GM12878 (cell line): ENCODE measurements around the gene GPC6. TPM values are rescaled to one million over a fixed set of nuclear protein-coding genes. Genes with fewer than 3 reads are reported as not detected.

Source experiments
- ATAC-seq: fragments of 200-7000 bp; cut with Tn5 transposase; 3 replicates; pipeline ENCODE4 v1.9.1; 2020; ENCODE audit warnings: mild to moderate bottlenecking, moderate library complexity
- BruUV-seq: library from RNA; stranded (reverse); fragments of 400-500 nt; replicated peaks from 2 replicates; lab custom pipeline; 2021; lab: Mats Ljungman, UMichigan
- CTCF ChIA-PET: fragments of 300-600 bp; sonication (Branson Sonifier 250); formaldehyde crosslinking; extraction: SDS; loops from one replicate; lab custom pipeline; 2021; ENCODE audit warnings: inconsistent platforms; lab: Yijun Ruan, JAX
- POLR2A ChIA-PET: fragments of 350-600 bp; formaldehyde crosslinking; extraction: SDS; loops from one replicate; lab custom pipeline; 2021; ENCODE audit warnings: inconsistent platforms; lab: Charles Lee
- RAD21 ChIA-PET: fragments of 300-600 bp; sonication (Branson Sonifier 250); formaldehyde crosslinking; loops from one replicate; lab custom pipeline; 2023; ENCODE audit warnings: antibody characterized with exemption; ENCODE audit not compliant: unreplicated experiment; lab: Charles Lee
- SMC1A ChIA-PET: fragments of 300-600 bp; sonication (Branson Sonifier 250); formaldehyde crosslinking; loops from one replicate; lab custom pipeline; 2023; ENCODE audit not compliant: unreplicated experiment, uncharacterized antibody; lab: Charles Lee
- DNase-seq: peaks from one replicate; pipeline ENCODE4 v3.0.0-alpha.2; 2011; ENCODE audit warnings: low read depth, low spot score
- FAIRE-seq: peaks from 3 replicates; lab custom pipeline; 2011; peaks lifted over from hg19 to GRCh38; lab: Jason Lieb, UNC
- H2AFZ ChIP-seq: 2 replicates; pipeline ENCODE4 v1.6.0; 2011; ENCODE audit warnings: low read depth, low read length, control low read depth; ENCODE audit not compliant: control insufficient read depth
- H3K27ac ChIP-seq: 2 replicates; pipeline ENCODE4 v1.5.1; 2011; ENCODE audit warnings: control low read depth; ENCODE audit not compliant: control insufficient read depth, insufficient read depth
- H3K27me3 ChIP-seq, 2 experiments: replicated peaks in 1 of 2; 2 replicates each; pipeline versions ENCODE4 v1.6.0 to v1.6.1; 2011; ENCODE audit warnings: low read length in 1 of 2; ENCODE audit not compliant: control insufficient read depth in 2 of 2, insufficient read depth in 2 of 2
- H3K36me3 ChIP-seq, 2 experiments: 2 replicates each; pipeline ENCODE4 v1.5.1; 2011; ENCODE audit warnings: low read length in 1 of 2; ENCODE audit not compliant: control insufficient read depth in 2 of 2, insufficient read depth in 2 of 2
- H3K4me1 ChIP-seq: 2 replicates; pipeline ENCODE4 v1.6.1; 2011; ENCODE audit warnings: mild to moderate bottlenecking, low read length, moderate library complexity, mixed read lengths; ENCODE audit not compliant: control insufficient read depth, insufficient read depth
- H3K4me2 ChIP-seq: 2 replicates; pipeline ENCODE4 v1.6.0; 2011; ENCODE audit warnings: control low read depth; ENCODE audit not compliant: control insufficient read depth, insufficient read depth
- H3K4me3 ChIP-seq: fragments of 200-600 bp; sonication (generic); 2 replicates; pipeline ENCODE4 v1.5.1; 2016
- H3K79me2 ChIP-seq: 2 replicates; pipeline ENCODE4 v1.6.0; 2011; ENCODE audit warnings: low read length; ENCODE audit not compliant: control insufficient read depth, insufficient read depth
- H3K9ac ChIP-seq: 2 replicates; pipeline ENCODE4 v1.8.0; 2011; ENCODE audit warnings: low read length, control low read depth, mixed read lengths; ENCODE audit not compliant: control insufficient read depth, insufficient read depth
- H3K9me3 ChIP-seq: replicated peaks from 3 replicates; pipeline ENCODE4 v1.5.1; 2011; ENCODE audit warnings: mild to moderate bottlenecking, low read length; ENCODE audit not compliant: control insufficient read depth, insufficient read depth
- H4K20me1 ChIP-seq: 2 replicates; pipeline ENCODE4 v1.6.0; 2011; ENCODE audit not compliant: control insufficient read depth, insufficient read depth
- ATF3 ChIP-seq: IDR thresholded peaks from 2 replicates; pipeline ENCODE4 v1.6.1; 2011; ENCODE audit warnings: low read depth, mild to moderate bottlenecking, low read length, moderate library complexity, borderline replicate concordance; ENCODE audit errors: extremely low read depth
- ATF7 ChIP-seq: fragments of 450-650 bp; IDR thresholded peaks from 2 replicates; pipeline ENCODE4 v1.6.1; 2016; ENCODE audit warnings: low read depth, mild to moderate bottlenecking
- CHD4 ChIP-seq: fragments of 200-600 bp; sonication (generic); IDR thresholded peaks from 2 replicates; pipeline ENCODE4 v1.6.1; 2016; ENCODE audit warnings: mild to moderate bottlenecking
- CREM ChIP-seq: IDR thresholded peaks from 2 replicates; pipeline ENCODE4 v1.6.1; 2014; ENCODE audit warnings: antibody characterized with exemption, low read depth
- EGR1 ChIP-seq, 2 experiments: IDR thresholded peaks; 1 replicate in 1 of 2; 2 replicates in 1 of 2; pipeline ENCODE4 v1.6.1; 2011 to 2012; ENCODE audit warnings: low read depth in 2 of 2, low read length in 2 of 2, borderline replicate concordance in 1 of 2, mild to moderate bottlenecking in 1 of 2, moderate library complexity in 1 of 2
- FOS ChIP-seq: IDR thresholded peaks from 3 replicates; pipeline ENCODE4 v1.6.1; 2011; ENCODE audit warnings: borderline replicate concordance; ENCODE audit not compliant: insufficient read length; ENCODE audit errors: extremely low read depth
- JUND ChIP-seq: IDR thresholded peaks from 2 replicates; pipeline ENCODE4 v1.6.1; 2012; ENCODE audit warnings: low read depth, mild to moderate bottlenecking, low read length, improper control_type of control experiment, moderate library complexity
- KDM1A ChIP-seq: fragments of 200-600 bp; sonication (generic); IDR thresholded peaks from 2 replicates; pipeline ENCODE4 v1.6.1; 2016; ENCODE audit warnings: borderline replicate concordance
- MEF2B ChIP-seq: fragments of 450-650 bp; IDR thresholded peaks from 2 replicates; pipeline ENCODE4 v1.6.1; 2018; ENCODE audit warnings: mild to moderate bottlenecking, moderate library complexity; ENCODE audit not compliant: partially characterized antibody, poor library complexity, severe bottlenecking
- NFYA ChIP-seq: IDR thresholded peaks from 2 replicates; pipeline ENCODE4 v1.6.1; 2011; ENCODE audit warnings: low read depth, mild to moderate bottlenecking, low read length, improper control_type of control experiment, borderline replicate concordance
- NR2F1 ChIP-seq: fragments of 450-650 bp; conservative IDR thresholded peaks from 2 replicates; pipeline ENCODE4 v1.6.1; 2017; ENCODE audit warnings: mild to moderate bottlenecking
- NRF1 ChIP-seq: conservative IDR thresholded peaks from 2 replicates; pipeline ENCODE4 v1.6.1; 2011; ENCODE audit warnings: mild to moderate bottlenecking, low read depth, low read length, improper control_type of control experiment
- PAX5 ChIP-seq: IDR thresholded peaks from 2 replicates; pipeline ENCODE4 v1.6.1; 2011; ENCODE audit warnings: low read depth, low read length, borderline replicate concordance
- PAX8 ChIP-seq: fragments of 450-650 bp; IDR thresholded peaks from 2 replicates; pipeline ENCODE4 v1.6.1; 2017; ENCODE audit warnings: mild to moderate bottlenecking, moderate library complexity
- RUNX3 ChIP-seq: IDR thresholded peaks from 2 replicates; pipeline ENCODE4 v1.6.1; 2012; ENCODE audit warnings: low read length, inconsistent platforms
- SMC3 ChIP-seq: IDR thresholded peaks from 2 replicates; pipeline ENCODE4 v1.6.1; 2011; ENCODE audit warnings: low read length, improper control_type of control experiment, borderline replicate concordance
- SREBF1 ChIP-seq: IDR thresholded peaks from 2 replicates; pipeline ENCODE4 v1.6.1; 2012; ENCODE audit warnings: mild to moderate bottlenecking, low read length
- ZNF622 ChIP-seq: fragments of 450-650 bp; IDR thresholded peaks from 2 replicates; pipeline ENCODE4 v1.6.1; 2017; ENCODE audit warnings: mild to moderate bottlenecking, inconsistent platforms
- WGBS: methylation state at CpG from one replicate; pipeline ENCODE4 v1.1.6; 2016; ENCODE audit warnings: low lambda C conversion rate; ENCODE audit not compliant: insufficient replicate concordance, insufficient coverage; ENCODE audit errors: missing lambda C conversion rate; 5-methylcytosine and 5-hydroxymethylcytosine counted together
- in situ Hi-C: fragments of 300-500 bp; cut with MboI; formaldehyde crosslinking; loops from 9 replicates; pipeline ENCODE4 v1.14.3; 2018; ENCODE audit warnings: mixed read lengths
- intact Hi-C: fragments of 100-400 bp; cut with micrococcal nuclease; formaldehyde crosslinking; loops from one replicate; pipeline ENCODE4 v1.14.2; 2022; ENCODE audit not compliant: unreplicated experiment
- polyA plus RNA-seq, 11 experiments: library from polyadenylated mRNA; depleted of rRNA in 4 of 11; unstranded in 6 of 11; stranded (reverse) in 5 of 11; fragments of >200 nt; fragmentation: Nextera tagmentation in 4 of 11; fragmentation: Illumina TruSeq in 1 of 11; extraction: Ambion mirVana in 4 of 11; extraction: Trizol in 1 of 11; gene quantifications; 1 replicate in 1 of 11; 2 replicates in 10 of 11; pipeline versions ENCODE4 v1.2.1 to v1.2.3, GENCODE V29; 2011 to 2016; ENCODE audit warnings: inconsistent platforms in 2 of 11, missing spikeins in 2 of 11, low read depth in 1 of 11
- total RNA-seq, 4 experiments: library from RNA; depleted of rRNA in 3 of 4; stranded (reverse); fragments of >200 nt in 3 of 4; fragmentation: Illumina TruSeq in 1 of 4; extraction: Trizol in 1 of 4; gene quantifications; 2 replicates each; pipeline versions ENCODE4 v1.2.1 to v1.2.3, GENCODE V29; 2013 to 2021
- TF ChIP-seq, protein P1 (sequence below): fragments of 450-650 bp; IDR thresholded peaks from 2 replicates; pipeline ENCODE4 v1.6.1; 2018; ENCODE audit warnings: mild to moderate bottlenecking, low read depth, moderate library complexity; ENCODE audit not compliant: partially characterized antibody
- TF ChIP-seq, protein P2 (sequence below): fragments of 450-650 bp; IDR thresholded peaks from 2 replicates; pipeline ENCODE4 v1.6.1; 2017; ENCODE audit warnings: mild to moderate bottlenecking

The GPC6 gene
- total and polyA plus RNA-seq, 10 of the 15 experiments (the other 5 are each of a cell fraction or from before 2014, with no cell fraction given) = 0.03 to 0.04 (median 0.03) TPM; not detected in 7

DNA sequence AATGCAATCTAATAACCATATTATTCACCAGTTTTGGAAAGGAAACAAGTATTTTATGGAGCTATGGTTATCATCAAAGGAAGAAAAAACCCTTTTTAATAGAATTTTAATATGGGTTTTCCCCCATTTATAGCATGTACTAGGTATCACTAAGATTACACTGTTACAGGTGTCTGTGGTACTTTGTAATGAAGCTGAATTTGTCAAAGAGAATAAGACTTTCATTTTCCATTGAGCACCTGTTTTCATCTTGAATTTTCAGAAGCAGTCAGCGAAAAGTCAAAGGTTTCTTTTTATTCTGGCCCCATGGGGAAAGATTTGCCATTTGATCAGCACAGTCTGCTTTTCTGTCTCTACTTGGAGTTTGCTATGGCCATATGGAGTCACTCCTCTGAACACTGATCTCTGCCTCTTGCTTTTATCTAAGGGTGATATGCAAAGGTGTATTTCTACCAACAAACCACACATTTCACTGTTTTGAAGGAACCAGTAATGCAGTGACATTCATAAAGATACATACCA is 662.9 kb downstream of the GPC6 start (continued):
- TF ChIP-seq SMC3 (no peak), NR2F1 (no peak), FOS (no peak), ZNF622 (no peak), RUNX3 (no peak), CHD4 (no peak), NRF1 (no peak), MEF2B (no peak)

- POLR2A ChIA-PET = no interaction called here
- RAD21 ChIA-PET = no interaction called here
- CTCF ChIA-PET = no interaction called here
Measured at GRCh38 chr13:93899981-93900380, 673.4 kb downstream of the GPC6 start.

More at GRCh38 chr13:93899981-93900380, 673.4 kb downstream of the GPC6 start:
- SMC1A ChIA-PET = no interaction called here
- Histone ChIP-seq H3K4me1 (no peaks in the 10 kb centered on the region), H3K27me3 (no peaks in the 10 kb centered on the region), H3K9me3 (no peaks in the 10 kb centered on the region), H2AFZ (no peak overlapping the region), H3K79me2 (no peaks in the 10 kb centered on the region), H3K4me2 (no peak overlapping the region), H3K27ac (no peak overlapping the region), H3K36me3 (no peaks in the 10 kb centered on the region), H3K9ac (no peak overlapping the region), H4K20me1 (no peaks in the 10 kb centered on the region), H3K4me3 (no peak overlapping the region)
- TF ChIP-seq EGR1 (IDR thresholded peaks at IDR 0.05; ENCODE audit: borderline replicate concordance in 1 of 2, low read depth in 2 of 2, low read length in 2 of 2) = no peak
- TF ChIP-seq, protein P1, sequence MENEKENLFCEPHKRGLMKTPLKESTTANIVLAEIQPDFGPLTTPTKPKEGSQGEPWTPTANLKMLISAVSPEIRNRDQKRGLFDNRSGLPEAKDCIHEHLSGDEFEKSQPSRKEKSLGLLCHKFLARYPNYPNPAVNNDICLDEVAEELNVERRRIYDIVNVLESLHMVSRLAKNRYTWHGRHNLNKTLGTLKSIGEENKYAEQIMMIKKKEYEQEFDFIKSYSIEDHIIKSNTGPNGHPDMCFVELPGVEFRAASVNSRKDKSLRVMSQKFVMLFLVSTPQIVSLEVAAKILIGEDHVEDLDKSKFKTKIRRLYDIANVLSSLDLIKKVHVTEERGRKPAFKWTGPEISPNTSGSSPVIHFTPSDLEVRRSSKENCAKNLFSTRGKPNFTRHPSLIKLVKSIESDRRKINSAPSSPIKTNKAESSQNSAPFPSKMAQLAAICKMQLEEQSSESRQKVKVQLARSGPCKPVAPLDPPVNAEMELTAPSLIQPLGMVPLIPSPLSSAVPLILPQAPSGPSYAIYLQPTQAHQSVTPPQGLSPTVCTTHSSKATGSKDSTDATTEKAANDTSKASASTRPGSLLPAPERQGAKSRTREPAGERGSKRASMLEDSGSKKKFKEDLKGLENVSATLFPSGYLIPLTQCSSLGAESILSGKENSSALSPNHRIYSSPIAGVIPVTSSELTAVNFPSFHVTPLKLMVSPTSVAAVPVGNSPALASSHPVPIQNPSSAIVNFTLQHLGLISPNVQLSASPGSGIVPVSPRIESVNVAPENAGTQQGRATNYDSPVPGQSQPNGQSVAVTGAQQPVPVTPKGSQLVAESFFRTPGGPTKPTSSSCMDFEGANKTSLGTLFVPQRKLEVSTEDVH = no peak
- no peak for TF ChIP-seq ATF7
- no peak for TF ChIP-seq KDM1A
- TF ChIP-seq PAX8 = no peak
- no peak for TF ChIP-seq NFYA
- no peak for TF ChIP-seq SREBF1
- TF ChIP-seq, protein P2, sequence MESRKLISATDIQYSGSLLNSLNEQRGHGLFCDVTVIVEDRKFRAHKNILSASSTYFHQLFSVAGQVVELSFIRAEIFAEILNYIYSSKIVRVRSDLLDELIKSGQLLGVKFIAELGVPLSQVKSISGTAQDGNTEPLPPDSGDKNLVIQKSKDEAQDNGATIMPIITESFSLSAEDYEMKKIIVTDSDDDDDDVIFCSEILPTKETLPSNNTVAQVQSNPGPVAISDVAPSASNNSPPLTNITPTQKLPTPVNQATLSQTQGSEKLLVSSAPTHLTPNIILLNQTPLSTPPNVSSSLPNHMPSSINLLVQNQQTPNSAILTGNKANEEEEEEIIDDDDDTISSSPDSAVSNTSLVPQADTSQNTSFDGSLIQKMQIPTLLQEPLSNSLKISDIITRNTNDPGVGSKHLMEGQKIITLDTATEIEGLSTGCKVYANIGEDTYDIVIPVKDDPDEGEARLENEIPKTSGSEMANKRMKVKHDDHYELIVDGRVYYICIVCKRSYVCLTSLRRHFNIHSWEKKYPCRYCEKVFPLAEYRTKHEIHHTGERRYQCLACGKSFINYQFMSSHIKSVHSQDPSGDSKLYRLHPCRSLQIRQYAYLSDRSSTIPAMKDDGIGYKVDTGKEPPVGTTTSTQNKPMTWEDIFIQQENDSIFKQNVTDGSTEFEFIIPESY = no peak
- no peak for TF ChIP-seq CREM
- TF ChIP-seq JUND = no peak
- no peak for TF ChIP-seq PAX5
- TF ChIP-seq ATF3 = no peak
- TF ChIP-seq NR2F1 = no peak
- BruUV-seq = no TSS peak
- intact Hi-C loops = no loop called here
- ATAC-seq = no peak
- no peak for FAIRE-seq
- in situ Hi-C loops = no loop called here
- WGBS = 47% methylated on average over 2 of the region's 2 CpGs
- DNase-seq = no peak
